Chondrocyte (in vitro differentiated cells): Measurements from ENCODE around the gene SLC35F4. TPM values are rescaled to one million over a fixed set of nuclear protein-coding genes. Genes with fewer than 3 reads are reported as not detected.

Experiments used
- DNase-seq: peaks from one replicate; pipeline ENCODE4 v3.0.0; 2021; ENCODE audit warnings: mixed read lengths, low spot score
- H3K27ac Mint-ChIP-seq: one replicate; pipeline ENCODE4 v1.8.0; 2021; ENCODE audit warnings: mild to moderate bottlenecking, moderate library complexity, mixed read lengths; ENCODE audit not compliant: unreplicated experiment
- H3K27me3 Mint-ChIP-seq: 2 replicates; pipeline ENCODE4 v1.8.0; 2021; ENCODE audit warnings: low read depth, mixed read lengths
- H3K36me3 Mint-ChIP-seq: 2 replicates; pipeline ENCODE4 v1.8.0; 2021; ENCODE audit warnings: low read depth, mixed read lengths
- H3K4me1 Mint-ChIP-seq: 2 replicates; pipeline ENCODE4 v1.8.0; 2021; ENCODE audit warnings: low read depth, mild to moderate bottlenecking, mixed read lengths
- H3K4me3 Mint-ChIP-seq: one replicate; pipeline ENCODE4 v1.8.0; 2021; ENCODE audit warnings: mild to moderate bottlenecking, moderate library complexity, mixed read lengths; ENCODE audit not compliant: unreplicated experiment
- H3K9me3 Mint-ChIP-seq: 2 replicates; pipeline ENCODE4 v1.8.0; 2021; ENCODE audit warnings: low read depth, mixed read lengths
- CTCF ChIP-seq: fragments of 200-600 bp; sonication (generic); IDR thresholded peaks from 2 replicates; pipeline ENCODE4 v1.5.0; 2021; ENCODE audit warnings: antibody characterized with exemption, mild to moderate bottlenecking, moderate library complexity
- total RNA-seq: library from RNA; stranded (reverse); gene quantifications from 3 replicates; pipeline ENCODE4 v1.2.1, GENCODE V29; 2021

SLC35F4 gene
- total RNA-seq, 1 donor from 2014 or later: not detected

GRCh38 chr14:57785058-57785457 lies 80.8 kb downstream of the SLC35F4 start:
- peaks cover 61% of the 10 kb centered on the region for H3K9me3 Mint-ChIP-seq
- DNase-seq: no peak
- no peaks in the 10 kb centered on the region for H3K4me1 Mint-ChIP-seq

GRCh38 chr14:57771801-57772200 lies 94.1 kb downstream of the SLC35F4 start:
- H3K9me3 Mint-ChIP-seq: peaks cover 8% of the 10 kb centered on the region
- H3K27ac Mint-ChIP-seq: no peak overlapping the region
- no peaks in the 10 kb centered on the region for H3K4me1 Mint-ChIP-seq
- peaks cover 8% of the 10 kb centered on the region for H3K27me3 Mint-ChIP-seq
- no peak overlapping the region for H3K4me3 Mint-ChIP-seq
- no peaks in the 10 kb centered on the region for H3K36me3 Mint-ChIP-seq
- DNase-seq: no peak
- no peak for TF ChIP-seq CTCF

More at GRCh38 chr14:57785058-57785457, 80.8 kb downstream of the SLC35F4 start:
- no peak for TF ChIP-seq CTCF
- Mint-ChIP-seq H3K4me3 (no peak overlapping the region), H3K27me3 (no peaks in the 10 kb centered on the region), H3K27ac (no peak overlapping the region), H3K36me3 (peaks cover 2% of the 10 kb centered on the region)

- Mint-ChIP-seq H3K9me3 (no peaks in the 10 kb centered on the region), H3K4me3 (no peak overlapping the region), H3K27me3 (peaks cover 8% of the 10 kb centered on the region), H3K27ac (no peak overlapping the region), H3K4me1 (no peaks in the 10 kb centered on the region), H3K36me3 (no peaks in the 10 kb centered on the region)
- TF ChIP-seq CTCF: no peak
- DNase-seq: no peak
These were observed 95.9 kb downstream of the SLC35F4 start for GRCh38 chr14:57769863-57770523.

- Mint-ChIP-seq H3K9me3 (peaks cover 8% of the 10 kb centered on the region), H3K27ac (no peak overlapping the region), H3K4me1 (no peaks in the 10 kb centered on the region), H3K4me3 (no peak overlapping the region), H3K27me3 (peaks cover 2% of the 10 kb centered on the region), H3K36me3 (no peaks in the 10 kb centered on the region)
- TF ChIP-seq CTCF: no peak
- DNase-seq: no peak
These were observed 104.1 kb downstream of the SLC35F4 start for GRCh38 chr14:57761800-57762199.

GRCh38 chr14:57760896-57761295 lies 105.0 kb downstream of the SLC35F4 start:
- Mint-ChIP-seq H3K4me1 (no peaks in the 10 kb centered on the region), H3K9me3 (peaks cover 8% of the 10 kb centered on the region), H3K27ac (no peak overlapping the region), H3K4me3 (no peak overlapping the region), H3K36me3 (no peaks in the 10 kb centered on the region), H3K27me3 (peaks cover 2% of the 10 kb centered on the region)
- no peak for DNase-seq
- no peak for TF ChIP-seq CTCF
